Right lobe of liver (tissue), 4 donors: ENCODE results near the gene DLGAP4.

Experiments used
- CTCF ChIP-seq, 4 donors: fragments of 200-600 bp in 3 of 4; fragments of 450-650 bp in 1 of 4; IDR thresholded peaks; one replicate each; pipeline versions ENCODE4 v1.5.1 to v1.8.0; 2016 to 2022; ENCODE audit warnings: antibody characterized with exemption in 4 of 4, mild to moderate bottlenecking in 2 of 4
- POLR2A ChIP-seq: fragments of 450-650 bp; IDR thresholded peaks from one replicate; pipeline ENCODE4 v1.6.1; 2017; ENCODE audit warnings: antibody characterized with exemption, mild to moderate bottlenecking
- donor health status: DM: no; HTN: no; CAD: no.
- donor health status: DM: no; HTN: no; CAD: no.
- donor health status: DM: no; HTN: yes; CAD: no.

- TF ChIP-seq CTCF (IDR thresholded peaks at IDR 0.05) (no peak), POLR2A (no peak)
These were observed 2.8 kb downstream of the DLGAP4 start for GRCh38 chr20:36308986-36309385.
